Bronchial epithelial cell (primary cell): ENCODE results near the gene CMC1. TPM values are rescaled to one million over a fixed set of nuclear protein-coding genes. Genes with fewer than 3 reads are reported as not detected.

ENCODE experiments used
- DNase-seq: peaks from one replicate; pipeline ENCODE4 v3.0.0-alpha.2; 2010; ENCODE audit warnings: low read depth
- FAIRE-seq: peaks from 2 replicates; lab custom pipeline; 2011; peaks lifted over from hg19 to GRCh38; lab: Jason Lieb, UNC
- H3K27me3 ChIP-seq: 2 replicates; pipeline ENCODE4 v1.5.1; 2011; ENCODE audit warnings: low read length; ENCODE audit not compliant: control insufficient read depth, insufficient read depth
- H3K36me3 ChIP-seq: 2 replicates; pipeline ENCODE4 v1.5.1; 2011; ENCODE audit warnings: low read length; ENCODE audit not compliant: control insufficient read depth, insufficient read depth
- H3K4me3 ChIP-seq: 2 replicates; pipeline ENCODE4 v1.5.1; 2011; ENCODE audit warnings: mild to moderate bottlenecking, low read depth, low read length, control low read depth
- CTCF ChIP-seq: IDR thresholded peaks from 2 replicates; pipeline ENCODE4 v1.5.1; 2011; ENCODE audit warnings: mild to moderate bottlenecking, moderate library complexity, low read length, control low read depth, inconsistent platforms; ENCODE audit not compliant: insufficient read depth, severe bottlenecking
- total RNA-seq: library from RNA; depleted of rRNA; stranded (reverse); fragments of >200 nt; gene quantifications from 2 replicates; pipeline ENCODE4 v1.2.1, GENCODE V29; 2014

The CMC1 gene
- total RNA-seq, 1 donor from 2014 or later, result 2.4 TPM

- no peak for DNase-seq
- FAIRE-seq, result no peak
- Histone ChIP-seq H3K36me3 (no peaks in the 10 kb centered on the region), H3K27me3 (no peaks in the 10 kb centered on the region), H3K4me3 (no peak overlapping the region)
- TF ChIP-seq CTCF, result no peak
Measured at GRCh38 chr3:28279770-28280169, 38.4 kb downstream of the CMC1 start.

GRCh38 chr3:28280781-28281180, 39.4 kb downstream of the CMC1 start:
- no peak for DNase-seq
- no peak for TF ChIP-seq CTCF
- FAIRE-seq, result no peak
- Histone ChIP-seq H3K36me3 (no peaks in the 10 kb centered on the region), H3K4me3 (no peak overlapping the region), H3K27me3 (no peaks in the 10 kb centered on the region)

GRCh38 chr3:28286595-28286994, 45.2 kb downstream of the CMC1 start:
- peak; percentile 49 for TF ChIP-seq CTCF
- no peak overlapping the region for H3K4me3 ChIP-seq
- DNase-seq (peak; percentile 52), FAIRE-seq (no peak)
- H3K27me3 ChIP-seq, result no peaks in the 10 kb centered on the region
- H3K36me3 ChIP-seq, result no peaks in the 10 kb centered on the region

GRCh38 chr3:28287046-28287445, 45.6 kb downstream of the CMC1 start:
- no peaks in the 10 kb centered on the region for H3K36me3 ChIP-seq
- DNase-seq (no peak), FAIRE-seq (no peak)
- no peak overlapping the region for H3K4me3 ChIP-seq
- no peaks in the 10 kb centered on the region for H3K27me3 ChIP-seq
- no peak for TF ChIP-seq CTCF

- TF ChIP-seq CTCF, result no peak
- FAIRE-seq, result no peak
- H3K27me3 ChIP-seq, result no peaks in the 10 kb centered on the region
- H3K4me3 ChIP-seq, result no peak overlapping the region
- DNase-seq, result no peak
- no peaks in the 10 kb centered on the region for H3K36me3 ChIP-seq
Measured at GRCh38 chr3:28290863-28291300, 49.5 kb downstream of the CMC1 start.

GRCh38 chr3:28291577-28291976, 50.2 kb downstream of the CMC1 start:
- FAIRE-seq (no peak), DNase-seq (no peak)
- H3K36me3 ChIP-seq, result no peaks in the 10 kb centered on the region
- H3K27me3 ChIP-seq, result no peaks in the 10 kb centered on the region
- H3K4me3 ChIP-seq, result no peak overlapping the region
- no peak for TF ChIP-seq CTCF
